ENCODE results near the gene PAPPA. TPM values are rescaled to one million over a fixed set of nuclear protein-coding genes. Genes with fewer than 3 reads are reported as not detected.

Gene PAPPA
- total RNA-seq, 1 experiment from 2014 or later: 0.22 TPM

GRCh38 chr9:116447934-116448333, 294.3 kb downstream of the PAPPA start:
- Mint-ChIP-seq H3K9me3 (no peaks in the 10 kb centered on the region), H3K4me1 (peaks cover 10% of the 10 kb centered on the region), H3K36me3 (no peaks in the 10 kb centered on the region), H3K27me3 (ENCODE audit: low read depth) (no peaks in the 10 kb centered on the region), H3K27ac (no peak overlapping the region), H3K4me3 (no peak overlapping the region)
- ChIA-PET POLR2A (interaction anchor here (0.6 kb wide), 1 partner anchor 8 kb away, joined by 3 read pairs; no protein-coding TSS in a partner anchor), CTCF (no interaction called here)
- ATAC-seq: no peak
- no peak for DNase-seq (ENCODE audit: low spot score)
- TF ChIP-seq, protein P1, sequence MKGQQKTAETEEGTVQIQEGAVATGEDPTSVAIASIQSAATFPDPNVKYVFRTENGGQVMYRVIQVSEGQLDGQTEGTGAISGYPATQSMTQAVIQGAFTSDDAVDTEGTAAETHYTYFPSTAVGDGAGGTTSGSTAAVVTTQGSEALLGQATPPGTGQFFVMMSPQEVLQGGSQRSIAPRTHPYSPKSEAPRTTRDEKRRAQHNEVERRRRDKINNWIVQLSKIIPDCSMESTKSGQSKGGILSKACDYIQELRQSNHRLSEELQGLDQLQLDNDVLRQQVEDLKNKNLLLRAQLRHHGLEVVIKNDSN (CRISPR knock-in tag; IDR thresholded peaks at IDR 0.05): no peak
- TF ChIP-seq ATF1 (CRISPR knock-in tag; IDR thresholded peaks at IDR 0.05): no peak
- TF ChIP-seq CREM (CRISPR knock-in tag; IDR thresholded peaks at IDR 0.05): no peak
- TF ChIP-seq, protein P2, sequence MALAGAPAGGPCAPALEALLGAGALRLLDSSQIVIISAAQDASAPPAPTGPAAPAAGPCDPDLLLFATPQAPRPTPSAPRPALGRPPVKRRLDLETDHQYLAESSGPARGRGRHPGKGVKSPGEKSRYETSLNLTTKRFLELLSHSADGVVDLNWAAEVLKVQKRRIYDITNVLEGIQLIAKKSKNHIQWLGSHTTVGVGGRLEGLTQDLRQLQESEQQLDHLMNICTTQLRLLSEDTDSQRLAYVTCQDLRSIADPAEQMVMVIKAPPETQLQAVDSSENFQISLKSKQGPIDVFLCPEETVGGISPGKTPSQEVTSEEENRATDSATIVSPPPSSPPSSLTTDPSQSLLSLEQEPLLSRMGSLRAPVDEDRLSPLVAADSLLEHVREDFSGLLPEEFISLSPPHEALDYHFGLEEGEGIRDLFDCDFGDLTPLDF (CRISPR knock-in tag; IDR thresholded peaks at IDR 0.05): no peak
- no peak for TF ChIP-seq GTF2I (CRISPR knock-in tag; conservative IDR thresholded peaks at IDR 0.05)
- no peak for TF ChIP-seq ARID4B (CRISPR knock-in tag; IDR thresholded peaks at IDR 0.05; ENCODE audit: borderline replicate concordance)
- TF ChIP-seq GRHL2 (CRISPR knock-in tag; IDR thresholded peaks at IDR 0.05; ENCODE audit: insufficient replicate concordance, severe bottlenecking): no peak
- TF ChIP-seq FOXK1 (CRISPR knock-in tag; IDR thresholded peaks at IDR 0.05): no peak
- no peak for TF ChIP-seq FOXP4 (CRISPR knock-in tag; IDR thresholded peaks at IDR 0.05)
- no peak for TF ChIP-seq ZNF219 (CRISPR knock-in tag; IDR thresholded peaks at IDR 0.05; ENCODE audit: borderline replicate concordance)
- TF ChIP-seq MAX (CRISPR knock-in tag; IDR thresholded peaks at IDR 0.05): no peak
- no peak for TF ChIP-seq AR (CRISPR knock-in tag; IDR thresholded peaks at IDR 0.05)
- TF ChIP-seq, protein P3, sequence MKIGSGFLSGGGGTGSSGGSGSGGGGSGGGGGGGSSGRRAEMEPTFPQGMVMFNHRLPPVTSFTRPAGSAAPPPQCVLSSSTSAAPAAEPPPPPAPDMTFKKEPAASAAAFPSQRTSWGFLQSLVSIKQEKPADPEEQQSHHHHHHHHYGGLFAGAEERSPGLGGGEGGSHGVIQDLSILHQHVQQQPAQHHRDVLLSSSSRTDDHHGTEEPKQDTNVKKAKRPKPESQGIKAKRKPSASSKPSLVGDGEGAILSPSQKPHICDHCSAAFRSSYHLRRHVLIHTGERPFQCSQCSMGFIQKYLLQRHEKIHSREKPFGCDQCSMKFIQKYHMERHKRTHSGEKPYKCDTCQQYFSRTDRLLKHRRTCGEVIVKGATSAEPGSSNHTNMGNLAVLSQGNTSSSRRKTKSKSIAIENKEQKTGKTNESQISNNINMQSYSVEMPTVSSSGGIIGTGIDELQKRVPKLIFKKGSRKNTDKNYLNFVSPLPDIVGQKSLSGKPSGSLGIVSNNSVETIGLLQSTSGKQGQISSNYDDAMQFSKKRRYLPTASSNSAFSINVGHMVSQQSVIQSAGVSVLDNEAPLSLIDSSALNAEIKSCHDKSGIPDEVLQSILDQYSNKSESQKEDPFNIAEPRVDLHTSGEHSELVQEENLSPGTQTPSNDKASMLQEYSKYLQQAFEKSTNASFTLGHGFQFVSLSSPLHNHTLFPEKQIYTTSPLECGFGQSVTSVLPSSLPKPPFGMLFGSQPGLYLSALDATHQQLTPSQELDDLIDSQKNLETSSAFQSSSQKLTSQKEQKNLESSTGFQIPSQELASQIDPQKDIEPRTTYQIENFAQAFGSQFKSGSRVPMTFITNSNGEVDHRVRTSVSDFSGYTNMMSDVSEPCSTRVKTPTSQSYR (CRISPR knock-in tag; IDR thresholded peaks at IDR 0.05): no peak
- TF ChIP-seq, protein P4, sequence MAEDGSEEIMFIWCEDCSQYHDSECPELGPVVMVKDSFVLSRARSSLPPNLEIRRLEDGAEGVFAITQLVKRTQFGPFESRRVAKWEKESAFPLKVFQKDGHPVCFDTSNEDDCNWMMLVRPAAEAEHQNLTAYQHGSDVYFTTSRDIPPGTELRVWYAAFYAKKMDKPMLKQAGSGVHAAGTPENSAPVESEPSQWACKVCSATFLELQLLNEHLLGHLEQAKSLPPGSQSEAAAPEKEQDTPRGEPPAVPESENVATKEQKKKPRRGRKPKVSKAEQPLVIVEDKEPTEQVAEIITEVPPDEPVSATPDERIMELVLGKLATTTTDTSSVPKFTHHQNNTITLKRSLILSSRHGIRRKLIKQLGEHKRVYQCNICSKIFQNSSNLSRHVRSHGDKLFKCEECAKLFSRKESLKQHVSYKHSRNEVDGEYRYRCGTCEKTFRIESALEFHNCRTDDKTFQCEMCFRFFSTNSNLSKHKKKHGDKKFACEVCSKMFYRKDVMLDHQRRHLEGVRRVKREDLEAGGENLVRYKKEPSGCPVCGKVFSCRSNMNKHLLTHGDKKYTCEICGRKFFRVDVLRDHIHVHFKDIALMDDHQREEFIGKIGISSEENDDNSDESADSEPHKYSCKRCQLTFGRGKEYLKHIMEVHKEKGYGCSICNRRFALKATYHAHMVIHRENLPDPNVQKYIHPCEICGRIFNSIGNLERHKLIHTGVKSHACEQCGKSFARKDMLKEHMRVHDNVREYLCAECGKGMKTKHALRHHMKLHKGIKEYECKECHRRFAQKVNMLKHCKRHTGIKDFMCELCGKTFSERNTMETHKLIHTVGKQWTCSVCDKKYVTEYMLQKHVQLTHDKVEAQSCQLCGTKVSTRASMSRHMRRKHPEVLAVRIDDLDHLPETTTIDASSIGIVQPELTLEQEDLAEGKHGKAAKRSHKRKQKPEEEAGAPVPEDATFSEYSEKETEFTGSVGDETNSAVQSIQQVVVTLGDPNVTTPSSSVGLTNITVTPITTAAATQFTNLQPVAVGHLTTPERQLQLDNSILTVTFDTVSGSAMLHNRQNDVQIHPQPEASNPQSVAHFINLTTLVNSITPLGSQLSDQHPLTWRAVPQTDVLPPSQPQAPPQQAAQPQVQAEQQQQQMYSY (CRISPR knock-in tag; IDR thresholded peaks at IDR 0.05): no peak
- TF ChIP-seq HMGXB4 (CRISPR knock-in tag; IDR thresholded peaks at IDR 0.05): no peak
- no peak for TF ChIP-seq RELA (CRISPR knock-in tag; IDR thresholded peaks at IDR 0.05; ENCODE audit: borderline replicate concordance)
- no peak for TF ChIP-seq ZNF416 (CRISPR knock-in tag; IDR thresholded peaks at IDR 0.05)
- TF ChIP-seq PRRX2 (CRISPR knock-in tag; IDR thresholded peaks at IDR 0.05): no peak

Data from WTC11 (cell line).